Measurements from ENCODE around the gene CHST15. TPM values are rescaled to one million over a fixed set of nuclear protein-coding genes. Genes with fewer than 3 reads are reported as not detected.

The CHST15 gene
- total and polyA plus RNA-seq, 2 of the 8 experiments (the other 6 are each of a cell fraction or from before 2014, with no cell fraction given), result 8.8 to 9.1 TPM

- FAIRE-seq (no peak), DNase-seq (ENCODE audit: low read depth in 1 of 2, low spot score in 2 of 2) (peak in 1 of 2 experiments; percentile 40)
- H4K20me1 ChIP-seq (replicated peaks in 1 of 2; ENCODE audit: control insufficient read depth in 1 of 2, insufficient read depth in 2 of 2, low read length in 2 of 2), result no peaks in the 10 kb centered on the region
- H3K79me1 ChIP-seq (ENCODE audit: low read depth, low read length), result no peaks in the 10 kb centered on the region
- no peak overlapping the region for H3K4ac ChIP-seq (replicated peaks; ENCODE audit: insufficient read length, low read depth, low read length)
- no peak overlapping the region for H3K4me2 ChIP-seq (ENCODE audit: insufficient read depth in 1 of 2, low read depth in 2 of 2, low read length in 2 of 2)
- no peaks in the 10 kb centered on the region for H3K23me2 ChIP-seq (ENCODE audit: low read depth, low read length)
- H3K27me3 ChIP-seq (replicated peaks in 1 of 4; ENCODE audit: control insufficient read depth in 3 of 4, extremely low read depth in 1 of 4, insufficient read depth in 3 of 4, low read length in 3 of 4), result no peaks in the 10 kb centered on the region
- H4K5ac ChIP-seq (ENCODE audit: insufficient read length, low read depth, low read length), result no peak overlapping the region
- no peak overlapping the region for H3K23ac ChIP-seq (ENCODE audit: insufficient read length)
- no peak overlapping the region for H3K14ac ChIP-seq (ENCODE audit: insufficient read length)
- no peak overlapping the region for H2AFZ ChIP-seq (ENCODE audit: low read length)
- no peaks in the 10 kb centered on the region for H3K9me3 ChIP-seq (ENCODE audit: insufficient read depth in 2 of 2, low read depth in 1 of 2, low read length in 1 of 2)
- no peak overlapping the region for H3K9ac ChIP-seq (replicated peaks in 1 of 4; ENCODE audit: extremely low read depth in 1 of 4, low read depth in 3 of 4, low read length in 3 of 4)
- no peaks in the 10 kb centered on the region for H3K79me2 ChIP-seq (ENCODE audit: control insufficient read depth in 1 of 2, insufficient read depth in 2 of 2, low read length in 2 of 2)
- H2BK15ac ChIP-seq (ENCODE audit: low read length), result no peak overlapping the region
- no peak overlapping the region for H3K4me3 ChIP-seq (ENCODE audit: extremely low read depth in 1 of 4, insufficient read depth in 2 of 4, low read depth in 3 of 4, low read length in 4 of 4)
- H2BK12ac ChIP-seq (ENCODE audit: low read depth, low read length), result no peak overlapping the region
- CTCF ChIA-PET (ENCODE audit: partially characterized antibody), result interaction anchor here (0.8 to 3.8 kb wide), 3 partner anchors 8 to 153 kb away, joined by 3 to 18 read pairs (median 4); no protein-coding TSS in a partner anchor
- H3K4me1 ChIP-seq (replicated peaks in 1 of 4; ENCODE audit: control insufficient read depth in 3 of 4, insufficient read depth in 4 of 4, low read length in 3 of 4), result peaks cover 0 to 6% (median 3%) of the 10 kb centered on the region in 4 experiments; a peak in 3 of 7 replicates
- no peak overlapping the region for H2BK120ac ChIP-seq (replicated peaks; ENCODE audit: low read depth, low read length)
- no peak overlapping the region for H2BK5ac ChIP-seq (ENCODE audit: low read depth, low read length)
- POLR2A ChIA-PET (ENCODE audit: partially characterized antibody), result no interaction called here
- H3K18ac ChIP-seq (ENCODE audit: extremely low read depth, low read length), result no peak overlapping the region
- no peak overlapping the region for H3K27ac ChIP-seq (ENCODE audit: low read depth, low read length)
- no peak overlapping the region for H3K56ac ChIP-seq (replicated peaks; ENCODE audit: insufficient read length, low read depth, low read length)
- no peak overlapping the region for H2AK5ac ChIP-seq (ENCODE audit: low read depth, low read length)
- no peaks in the 10 kb centered on the region for H3K36me3 ChIP-seq (ENCODE audit: control insufficient read depth in 2 of 4, insufficient read depth in 4 of 4, low read length in 3 of 4)
- no peak overlapping the region for H2BK20ac ChIP-seq (ENCODE audit: low read length)
- 88% methylated on average over 11 of the region's 11 CpGs; no CpG with 5 or more reads in 1 of the 2 experiments for WGBS, 2 experiments (ENCODE audit: extremely low coverage in 1 of 2, insufficient coverage in 1 of 2, insufficient read length in 1 of 2, insufficient replicate concordance in 2 of 2, low coverage in 1 of 2, low lambda C conversion rate in 2 of 2, missing lambda C conversion rate in 1 of 2)
- H4K91ac ChIP-seq (replicated peaks; ENCODE audit: insufficient read length, low read length), result no peak overlapping the region
- H4K8ac ChIP-seq (ENCODE audit: extremely low read depth, insufficient read depth, low read length), result no peak overlapping the region
- TF ChIP-seq SP1 (IDR thresholded peaks at IDR 0.05; ENCODE audit: low read depth, low read length), result no peak
- no peak for TF ChIP-seq EGR1 (IDR thresholded peaks at IDR 0.05; ENCODE audit: borderline replicate concordance, low read depth, low read length)
- TF ChIP-seq SIN3A (conservative IDR thresholded peaks at IDR 0.05 in 1 of 2, IDR thresholded peaks at IDR 0.05 in 1 of 2; ENCODE audit: low read depth in 1 of 2, low read length in 2 of 2), result no peak
- no peak for TF ChIP-seq ZNF274 (IDR thresholded peaks at IDR 0.05; ENCODE audit: borderline replicate concordance, extremely low read depth, low read length)
- TF ChIP-seq USF2 (IDR thresholded peaks at IDR 0.05; ENCODE audit: low read length), result no peak
- TF ChIP-seq RNF2 (IDR thresholded peaks at IDR 0.05; ENCODE audit: borderline replicate concordance, low read depth, low read length, missing control alignments, poor library complexity, severe bottlenecking), result no peak
- no peak for TF ChIP-seq ATF3 (IDR thresholded peaks at IDR 0.05; ENCODE audit: insufficient read depth, low read depth, low read length)
- TF ChIP-seq MAX (IDR thresholded peaks at IDR 0.05), result no peak
- no peak for TF ChIP-seq CHD1 (IDR thresholded peaks at IDR 0.05; ENCODE audit: low read depth, low read length)
These were observed 89.3 kb downstream of the CHST15 start for GRCh38 chr10:124003871-124004662.
